Chondrocyte (in vitro differentiated cells): ENCODE data around the gene CREB3L2. TPM values are rescaled to one million over a fixed set of nuclear protein-coding genes. Genes with fewer than 3 reads are reported as not detected.
A peak's percentile ranks its signal among the peaks of the same experiment; 100 is the strongest.

Experiments used
- DNase-seq: peaks from one replicate; pipeline ENCODE4 v3.0.0; 2021; ENCODE audit warnings: mixed read lengths, low spot score
- H3K27ac Mint-ChIP-seq: one replicate; pipeline ENCODE4 v1.8.0; 2021; ENCODE audit warnings: mild to moderate bottlenecking, moderate library complexity, mixed read lengths; ENCODE audit not compliant: unreplicated experiment
- H3K27me3 Mint-ChIP-seq: 2 replicates; pipeline ENCODE4 v1.8.0; 2021; ENCODE audit warnings: low read depth, mixed read lengths
- H3K36me3 Mint-ChIP-seq: 2 replicates; pipeline ENCODE4 v1.8.0; 2021; ENCODE audit warnings: low read depth, mixed read lengths
- H3K4me1 Mint-ChIP-seq: 2 replicates; pipeline ENCODE4 v1.8.0; 2021; ENCODE audit warnings: low read depth, mild to moderate bottlenecking, mixed read lengths
- H3K4me3 Mint-ChIP-seq: one replicate; pipeline ENCODE4 v1.8.0; 2021; ENCODE audit warnings: mild to moderate bottlenecking, moderate library complexity, mixed read lengths; ENCODE audit not compliant: unreplicated experiment
- H3K9me3 Mint-ChIP-seq: 2 replicates; pipeline ENCODE4 v1.8.0; 2021; ENCODE audit warnings: low read depth, mixed read lengths
- total RNA-seq: library from RNA; stranded (reverse); gene quantifications from 3 replicates; pipeline ENCODE4 v1.2.1, GENCODE V29; 2021
- TF ChIP-seq, protein P1 (sequence below): fragments of 200-600 bp; sonication (generic); IDR thresholded peaks from 2 replicates; pipeline ENCODE4 v1.5.0; 2021; ENCODE audit warnings: antibody characterized with exemption, mild to moderate bottlenecking, moderate library complexity

Gene CREB3L2
- total RNA-seq, 1 donor from 2014 or later: 217 TPM

DNA sequence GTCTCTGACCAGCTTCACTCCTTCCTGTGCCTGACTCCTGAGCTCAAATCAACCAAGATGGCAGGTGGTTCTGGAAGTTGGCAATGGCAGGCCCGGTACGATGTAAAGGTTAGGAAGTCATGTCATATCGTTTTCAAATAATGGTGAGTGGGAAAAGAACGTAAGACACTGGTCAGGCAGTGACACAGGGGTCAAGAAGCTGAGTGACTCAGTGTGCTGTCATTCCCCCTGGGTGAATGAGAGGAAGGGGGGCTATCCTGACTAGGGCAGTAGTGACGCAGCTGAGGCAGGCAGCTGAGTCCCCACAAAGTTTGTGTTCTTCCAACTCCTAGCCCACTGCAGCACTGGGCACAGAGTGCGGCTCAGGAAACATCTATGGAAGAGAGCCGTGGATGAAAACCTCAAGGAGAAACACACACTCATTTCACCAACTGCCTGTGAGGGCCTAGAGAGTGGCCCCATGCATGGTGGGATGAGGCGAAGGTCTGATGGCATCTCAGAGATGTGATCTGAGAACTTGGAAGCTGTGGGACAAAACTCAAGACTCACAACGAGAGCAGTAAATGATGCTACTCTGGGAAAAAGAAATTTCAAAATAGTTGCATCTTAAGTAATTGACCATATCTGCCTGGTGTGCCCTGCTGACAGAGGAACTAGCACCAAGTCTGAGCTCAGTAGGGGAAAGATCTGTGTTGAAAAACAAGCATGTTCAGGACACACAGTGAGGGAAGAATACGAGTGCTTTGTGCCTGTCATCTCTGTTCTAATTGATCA lies 23.2 kb downstream of the CREB3L2 start:
- peaks cover 26% of the 10 kb centered on the region for H3K36me3 Mint-ChIP-seq
- H3K4me3 Mint-ChIP-seq: no peak overlapping the region
- DNase-seq: no peak
- no peaks in the 10 kb centered on the region for H3K9me3 Mint-ChIP-seq
- TF ChIP-seq, protein P1, sequence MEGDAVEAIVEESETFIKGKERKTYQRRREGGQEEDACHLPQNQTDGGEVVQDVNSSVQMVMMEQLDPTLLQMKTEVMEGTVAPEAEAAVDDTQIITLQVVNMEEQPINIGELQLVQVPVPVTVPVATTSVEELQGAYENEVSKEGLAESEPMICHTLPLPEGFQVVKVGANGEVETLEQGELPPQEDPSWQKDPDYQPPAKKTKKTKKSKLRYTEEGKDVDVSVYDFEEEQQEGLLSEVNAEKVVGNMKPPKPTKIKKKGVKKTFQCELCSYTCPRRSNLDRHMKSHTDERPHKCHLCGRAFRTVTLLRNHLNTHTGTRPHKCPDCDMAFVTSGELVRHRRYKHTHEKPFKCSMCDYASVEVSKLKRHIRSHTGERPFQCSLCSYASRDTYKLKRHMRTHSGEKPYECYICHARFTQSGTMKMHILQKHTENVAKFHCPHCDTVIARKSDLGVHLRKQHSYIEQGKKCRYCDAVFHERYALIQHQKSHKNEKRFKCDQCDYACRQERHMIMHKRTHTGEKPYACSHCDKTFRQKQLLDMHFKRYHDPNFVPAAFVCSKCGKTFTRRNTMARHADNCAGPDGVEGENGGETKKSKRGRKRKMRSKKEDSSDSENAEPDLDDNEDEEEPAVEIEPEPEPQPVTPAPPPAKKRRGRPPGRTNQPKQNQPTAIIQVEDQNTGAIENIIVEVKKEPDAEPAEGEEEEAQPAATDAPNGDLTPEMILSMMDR: no peak
- peak overlapping the region; percentile 99 for H3K27ac Mint-ChIP-seq
- no peaks in the 10 kb centered on the region for H3K27me3 Mint-ChIP-seq
- H3K4me1 Mint-ChIP-seq: peaks cover 57% of the 10 kb centered on the region

DNA sequence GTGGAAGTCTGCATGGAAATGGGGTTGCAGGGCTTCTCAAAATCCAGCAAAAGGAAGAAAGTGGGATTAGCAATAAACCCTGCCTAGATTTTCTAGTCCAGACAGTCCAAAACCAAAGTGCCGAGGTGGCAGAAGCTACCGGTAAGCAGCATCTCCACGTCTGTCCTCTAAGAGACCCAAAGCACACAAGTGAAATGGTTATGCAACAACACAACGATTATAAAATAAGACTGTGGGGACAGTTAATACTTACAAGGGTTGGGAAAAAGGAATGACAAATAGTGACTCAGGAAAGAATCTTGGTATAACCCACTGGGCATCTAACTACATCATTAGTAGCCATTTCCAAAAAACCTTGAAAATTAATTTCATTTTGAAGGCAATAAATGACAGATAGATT lies 24.7 kb downstream of the CREB3L2 start:
- Mint-ChIP-seq H3K36me3 (peaks cover 21% of the 10 kb centered on the region), H3K27me3 (no peaks in the 10 kb centered on the region), H3K9me3 (no peaks in the 10 kb centered on the region), H3K4me1 (peaks cover 69% of the 10 kb centered on the region), H3K27ac (peak overlapping the region; percentile 86), H3K4me3 (no peak overlapping the region)
- TF ChIP-seq, protein P1: no peak
- DNase-seq: no peak

DNA sequence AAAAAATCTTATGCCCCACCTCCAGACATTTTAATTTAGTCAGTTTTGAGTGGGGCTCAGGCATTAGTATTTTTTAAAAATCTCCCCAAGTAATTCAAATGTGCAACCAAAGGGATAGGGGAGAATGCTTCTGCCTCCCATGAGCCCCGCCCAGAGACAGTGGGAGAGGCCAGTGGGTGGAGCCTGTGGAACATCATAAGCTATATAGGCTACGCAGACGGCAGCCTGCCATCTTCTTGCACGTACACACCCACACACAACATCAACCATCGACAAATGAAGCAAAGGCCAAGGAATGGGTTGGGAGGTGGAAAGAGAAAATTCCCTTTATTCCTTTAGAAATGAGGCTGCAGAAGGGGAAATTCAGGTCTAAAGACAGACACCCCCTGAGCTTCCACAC lies 25.2 kb downstream of the CREB3L2 start:
- Mint-ChIP-seq H3K4me1 (peaks cover 73% of the 10 kb centered on the region), H3K36me3 (peaks cover 21% of the 10 kb centered on the region), H3K27me3 (no peaks in the 10 kb centered on the region), H3K9me3 (no peaks in the 10 kb centered on the region), H3K4me3 (no peak overlapping the region), H3K27ac (peak overlapping the region; percentile 86)
- TF ChIP-seq, protein P1: no peak
- no peak for DNase-seq

DNA sequence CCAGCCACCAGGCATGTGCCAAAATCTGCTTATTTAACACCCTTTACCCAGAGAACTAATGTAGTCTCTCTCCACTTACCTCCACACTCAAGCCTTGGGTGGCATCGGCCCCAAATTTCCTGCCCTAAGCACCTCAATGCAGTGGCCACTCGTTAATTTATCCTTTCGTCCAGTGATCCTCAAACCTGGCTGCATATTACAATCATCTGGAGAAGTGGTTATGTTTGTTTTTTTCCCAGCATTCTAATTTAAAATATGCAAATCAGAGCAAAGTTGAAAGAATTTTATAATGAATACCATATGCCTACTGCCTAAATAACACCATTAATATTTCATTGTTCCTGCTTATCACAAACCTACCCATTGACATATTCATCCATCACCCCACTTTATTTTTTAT lies 25.7 kb downstream of the CREB3L2 start:
- peak overlapping the region; percentile 86 for H3K27ac Mint-ChIP-seq
- no peaks in the 10 kb centered on the region for H3K27me3 Mint-ChIP-seq
- peaks cover 78% of the 10 kb centered on the region for H3K4me1 Mint-ChIP-seq
- DNase-seq: no peak
- TF ChIP-seq, protein P1: no peak
- H3K9me3 Mint-ChIP-seq: no peaks in the 10 kb centered on the region
- no peak overlapping the region for H3K4me3 Mint-ChIP-seq
- H3K36me3 Mint-ChIP-seq: peaks cover 21% of the 10 kb centered on the region

DNA sequence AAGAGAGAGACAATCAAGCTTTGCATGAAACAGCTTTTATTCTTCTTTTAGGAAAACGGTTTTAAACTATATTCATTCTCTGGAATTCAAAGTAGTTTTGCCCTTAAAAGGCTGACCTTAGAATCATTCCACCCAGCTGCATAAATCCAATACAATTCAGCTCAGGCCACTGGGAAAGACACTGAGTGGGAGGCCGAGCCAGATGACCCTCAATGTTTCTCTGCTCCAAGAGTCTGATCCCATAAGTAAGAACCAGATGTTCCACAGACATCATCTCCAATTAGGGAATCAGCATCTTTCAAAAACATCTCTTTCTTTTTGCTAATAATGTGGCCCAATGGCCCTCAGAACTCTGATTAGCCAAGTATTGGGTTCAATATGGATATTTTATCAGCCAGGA lies 26.1 kb downstream of the CREB3L2 start:
- DNase-seq: no peak
- H3K9me3 Mint-ChIP-seq: no peaks in the 10 kb centered on the region
- H3K4me1 Mint-ChIP-seq: peaks cover 82% of the 10 kb centered on the region
- H3K36me3 Mint-ChIP-seq: peaks cover 21% of the 10 kb centered on the region
- H3K27ac Mint-ChIP-seq: peak overlapping the region; percentile 86
- no peak overlapping the region for H3K4me3 Mint-ChIP-seq
- TF ChIP-seq, protein P1: no peak
- H3K27me3 Mint-ChIP-seq: no peaks in the 10 kb centered on the region
